GM19023 (cell line): ENCODE data around the gene FANCD2OS.
"Not testable (repeated sequence)": the region's sequence is repeated elsewhere in the genome, so short reads cannot be mapped to it uniquely, and the experiment has no call there.

Source experiments
- ATAC-seq: cut with Tn5 transposase; IDR thresholded peaks from one replicate; pipeline ENCODE4 v1.9.1; 2021; ENCODE audit warnings: mild to moderate bottlenecking, moderate library complexity; ENCODE audit not compliant: unreplicated experiment

Gene FANCD2OS

DNA sequence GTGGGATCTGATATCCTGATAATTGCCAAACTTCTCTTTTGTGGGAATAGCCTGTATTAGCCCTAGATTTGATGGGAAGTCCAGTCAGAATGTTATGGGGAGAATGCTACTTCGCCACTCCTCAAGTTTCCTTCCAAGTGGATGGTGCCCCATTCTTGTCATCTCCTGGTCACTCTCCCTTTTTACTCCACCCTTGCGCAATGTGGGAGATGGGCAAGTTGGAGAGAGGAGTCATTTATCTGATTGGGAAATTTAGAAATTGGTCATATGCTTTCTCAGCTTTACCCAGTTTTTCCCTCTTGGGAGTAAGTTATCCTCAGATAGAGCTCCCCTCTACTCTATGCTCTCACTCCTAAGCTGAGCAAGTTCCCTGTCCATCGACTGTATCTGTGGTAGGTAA, 14.4 kb downstream of the FANCD2OS start:
- ATAC-seq = no peak

DNA sequence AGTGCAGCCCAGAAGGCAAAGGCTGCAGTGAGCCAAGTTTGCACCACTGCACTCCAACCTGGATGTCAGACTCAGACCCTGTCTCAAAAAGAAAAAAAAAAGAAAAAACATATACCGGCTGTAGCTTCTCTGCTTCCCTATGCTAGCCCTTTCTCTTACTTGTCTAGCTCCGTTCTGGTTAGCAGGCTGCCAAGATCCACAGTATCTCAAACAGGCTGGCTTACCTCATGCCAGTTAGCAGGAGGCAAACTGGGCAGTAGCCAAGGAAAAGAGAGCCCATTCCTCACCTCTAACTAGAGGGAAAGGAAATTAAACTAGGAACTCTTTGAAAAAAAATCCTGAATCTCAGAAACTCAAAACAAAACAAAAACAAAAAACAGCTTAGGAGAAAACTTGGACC, 16.7 kb downstream of the FANCD2OS start:
- not testable (repeated sequence) for ATAC-seq

DNA sequence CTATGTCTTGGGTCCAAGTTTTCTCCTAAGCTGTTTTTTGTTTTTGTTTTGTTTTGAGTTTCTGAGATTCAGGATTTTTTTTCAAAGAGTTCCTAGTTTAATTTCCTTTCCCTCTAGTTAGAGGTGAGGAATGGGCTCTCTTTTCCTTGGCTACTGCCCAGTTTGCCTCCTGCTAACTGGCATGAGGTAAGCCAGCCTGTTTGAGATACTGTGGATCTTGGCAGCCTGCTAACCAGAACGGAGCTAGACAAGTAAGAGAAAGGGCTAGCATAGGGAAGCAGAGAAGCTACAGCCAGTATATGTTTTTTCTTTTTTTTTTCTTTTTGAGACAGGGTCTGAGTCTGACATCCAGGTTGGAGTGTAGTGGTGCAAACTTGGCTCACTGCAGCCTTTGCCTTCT, 17.3 kb downstream of the FANCD2OS start:
- not testable (repeated sequence) for ATAC-seq

DNA sequence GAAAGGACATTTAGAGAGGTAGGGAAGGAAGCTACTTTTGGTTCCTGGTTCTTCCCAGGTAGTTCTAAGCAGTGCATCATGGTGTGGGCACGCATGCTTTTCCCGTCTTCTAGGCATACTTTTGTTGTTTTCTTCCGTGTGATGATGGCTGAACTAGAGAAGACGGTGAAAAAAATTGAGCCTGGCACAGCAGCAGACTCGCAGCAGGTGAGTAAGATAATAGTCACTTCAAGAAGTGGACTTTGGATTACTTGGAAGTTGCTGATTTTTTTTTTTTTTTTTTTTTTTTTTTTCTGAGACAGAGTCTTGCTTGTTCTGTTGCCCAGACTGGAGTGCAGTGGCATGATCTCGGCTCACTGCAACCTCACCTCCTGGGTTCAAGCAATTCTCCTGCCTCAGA, 17.9 kb downstream of the FANCD2OS start:
- no peak for ATAC-seq

DNA sequence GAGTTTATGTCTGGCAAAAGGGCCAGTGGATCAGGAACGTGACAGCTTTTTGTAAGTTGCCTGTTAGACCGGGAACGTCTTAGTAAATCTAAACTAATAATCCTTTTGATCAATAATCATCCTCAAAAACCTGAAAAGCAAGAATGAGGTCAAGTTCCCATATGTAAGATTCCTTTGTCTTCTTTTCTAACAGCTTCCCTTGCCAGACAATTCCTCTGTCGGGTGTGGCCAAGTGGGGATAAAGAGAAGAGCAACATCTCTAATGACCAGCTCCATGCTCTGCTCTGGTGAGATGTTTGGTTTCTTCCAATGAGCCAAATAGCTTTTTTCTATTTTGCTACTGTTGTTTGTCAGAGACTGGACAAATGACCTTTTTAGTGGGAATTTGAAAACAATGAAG, 19.8 kb downstream of the FANCD2OS start:
- ATAC-seq = no peak

DNA sequence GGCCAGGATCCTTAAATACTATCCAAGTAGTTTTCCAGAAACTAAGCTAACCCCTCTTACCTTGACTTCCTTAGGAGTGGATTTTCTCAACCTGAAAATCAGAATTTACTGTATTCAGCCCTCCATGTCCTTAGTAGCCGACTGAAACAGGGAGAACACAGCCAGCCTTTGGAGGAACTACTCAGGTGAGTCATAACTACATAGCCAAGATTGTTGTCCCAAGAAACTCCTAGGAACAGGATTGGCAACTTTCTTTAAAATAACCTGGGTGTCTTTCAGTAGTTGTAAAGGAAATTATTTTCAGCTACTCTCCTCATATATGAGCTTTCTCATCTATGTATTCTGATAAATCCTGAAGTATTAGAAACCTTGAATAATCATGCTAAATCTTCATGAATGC, 22.3 kb downstream of the FANCD2OS start:
- no peak for ATAC-seq

DNA sequence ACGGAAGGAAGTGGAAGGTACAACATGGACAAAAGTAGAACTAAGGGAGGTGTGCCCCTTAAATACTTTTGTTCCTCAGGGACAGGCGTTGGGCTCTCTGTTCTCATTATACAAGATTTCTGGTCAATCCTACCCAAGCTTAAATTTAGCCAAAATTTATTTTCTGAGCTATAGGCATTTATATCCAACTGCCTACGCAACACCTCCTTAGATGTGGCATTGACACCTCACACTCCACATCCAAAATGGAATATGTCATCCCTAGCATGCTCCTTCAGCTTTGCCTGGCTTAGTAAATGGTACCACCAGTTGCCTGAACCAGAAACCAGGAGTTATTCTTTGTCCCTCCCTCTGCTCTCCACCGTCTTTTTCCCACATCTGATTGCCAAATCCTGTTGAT, 26.2 kb downstream of the FANCD2OS start:
- no peak for ATAC-seq

DNA sequence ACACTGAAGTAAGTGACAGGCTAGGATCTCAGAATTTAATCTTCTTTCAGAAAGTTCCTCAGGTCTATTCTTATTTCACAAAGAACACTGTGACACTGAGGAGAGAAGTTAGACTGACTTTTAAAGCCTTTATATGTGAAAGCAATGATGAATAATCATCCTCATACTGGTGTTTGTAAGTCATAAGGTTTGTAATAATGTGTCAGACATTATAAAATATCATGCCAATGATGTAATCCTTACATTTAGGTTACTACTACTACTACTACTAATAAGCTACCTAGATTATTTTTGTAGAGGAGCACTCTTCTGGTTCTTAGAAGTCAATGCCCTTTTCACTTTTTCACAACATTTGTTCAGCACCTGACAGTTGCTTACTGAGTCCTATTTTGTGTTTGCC, 33.4 kb downstream of the FANCD2OS start:
- ATAC-seq = no peak

DNA sequence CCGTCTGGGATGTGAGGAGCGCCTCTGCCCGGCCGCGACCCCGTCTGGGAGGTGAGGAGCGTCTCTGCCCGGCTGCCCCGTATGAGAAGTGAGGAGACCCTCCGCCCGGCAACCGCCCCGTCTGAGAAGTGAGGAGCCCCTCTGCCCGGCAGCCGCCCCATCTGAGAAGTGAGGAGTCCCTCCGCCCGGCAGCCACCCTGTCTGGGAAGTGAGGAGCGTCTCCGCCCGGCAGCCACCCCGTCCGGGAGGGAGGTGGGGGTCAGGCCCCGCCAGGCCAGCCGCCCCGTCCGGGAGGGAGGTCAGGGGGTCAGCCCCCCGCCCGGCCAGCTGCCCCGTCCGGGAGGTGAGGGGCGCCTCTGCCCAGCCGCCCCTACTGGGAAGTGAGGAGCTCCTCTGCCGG, 38.0 kb downstream of the FANCD2OS start:
- ATAC-seq = not testable (repeated sequence)

DNA sequence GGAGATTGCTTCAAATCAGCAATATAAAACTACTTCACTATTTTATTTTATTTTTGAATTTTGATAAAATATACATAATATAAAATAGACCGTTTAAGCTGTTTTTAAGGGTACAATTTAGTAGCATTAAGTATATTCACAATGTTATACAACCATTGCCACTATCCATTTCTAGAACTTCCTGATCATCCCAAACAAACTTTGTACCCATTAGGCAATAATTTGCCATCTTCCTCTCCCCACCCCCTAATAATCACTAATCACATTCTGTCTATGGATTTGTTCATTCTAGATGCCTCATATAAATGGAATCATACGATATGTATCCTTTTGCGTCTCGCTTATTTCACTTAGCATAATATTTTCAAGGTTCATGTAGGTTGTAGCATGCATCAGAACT, 53.0 kb downstream of the FANCD2OS start:
- ATAC-seq = no peak
